Measurements from ENCODE around the gene PER3.
A peak's percentile ranks its signal among the peaks of the same experiment; 100 is the strongest.

PER3 gene

GRCh38 chr1:7783826-7784491 lies at the start of gene PER3:
TSS of gene PER3 (plus strand) at chr1:7784291. CDS start at chr1:7784878, 587 bp downstream.
- peak; percentile 87 for DNase-seq

- DNase-seq, result no peak
These were observed 46.0 kb upstream of the PER3 start for GRCh38 chr1:7738044-7738443.

- DNase-seq, result no peak
These were observed 40.7 kb upstream of the PER3 start for GRCh38 chr1:7743346-7743745.

DNA sequence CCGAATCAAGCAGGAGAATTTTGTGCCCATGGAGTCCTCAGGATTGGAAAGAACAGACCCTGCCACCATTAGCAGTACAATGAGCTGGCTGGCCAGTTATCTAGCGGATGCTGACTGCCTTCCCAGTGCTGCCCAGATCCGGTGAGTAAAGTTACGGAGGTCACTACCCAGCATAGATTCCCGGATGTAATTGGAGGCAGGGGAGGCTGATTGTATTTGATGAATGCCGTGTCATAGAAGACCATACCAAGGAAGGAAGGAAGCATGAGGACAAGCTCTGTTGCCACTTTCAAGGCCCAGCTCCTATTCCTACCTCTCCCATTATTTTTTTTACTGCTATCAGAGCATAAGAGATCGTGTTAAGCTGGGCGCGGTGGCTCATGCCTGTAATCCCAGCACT lies 39.2 kb upstream of the PER3 start:
- no peak for DNase-seq

DNA sequence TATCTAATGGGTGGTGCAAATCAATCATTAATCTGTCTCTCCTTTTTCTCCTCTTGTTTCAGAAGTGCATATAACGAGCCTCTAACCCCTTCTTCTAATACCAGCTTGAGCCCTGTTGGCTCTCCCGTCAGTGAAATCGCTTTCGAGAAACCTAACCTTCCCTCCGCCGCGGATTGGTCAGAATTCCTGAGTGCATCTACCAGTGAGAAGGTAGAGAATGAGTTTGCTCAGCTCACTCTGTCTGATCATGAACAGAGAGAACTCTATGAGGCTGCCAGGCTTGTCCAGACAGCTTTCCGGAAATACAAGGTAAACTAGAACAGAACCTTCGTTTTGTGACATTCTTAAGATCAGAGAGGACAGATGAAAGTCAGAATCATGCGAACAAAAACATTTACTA lies 38.3 kb upstream of the PER3 start:
- DNase-seq, result no peak

DNA sequence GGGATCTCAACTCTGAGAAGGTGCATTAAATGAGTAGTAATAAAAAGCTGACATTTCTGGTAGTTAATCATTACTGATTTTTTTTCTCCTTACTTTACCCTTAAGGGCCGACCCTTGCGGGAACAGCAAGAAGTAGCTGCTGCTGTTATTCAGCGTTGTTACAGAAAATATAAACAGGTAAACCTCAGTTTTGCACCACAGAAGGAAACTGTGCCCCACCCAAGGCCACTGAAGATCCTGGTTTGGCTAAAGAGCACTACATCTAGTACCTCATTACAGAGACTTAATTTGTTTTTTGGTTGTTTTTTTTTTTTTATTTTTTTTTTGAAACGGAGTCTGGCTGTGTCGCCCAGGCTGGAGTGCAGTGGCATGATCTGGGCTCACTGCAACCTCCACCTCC lies 36.5 kb upstream of the PER3 start:
- DNase-seq, result no peak

GRCh38 chr1:7749126-7749525 lies 35.0 kb upstream of the PER3 start:
- no peak for DNase-seq

DNA sequence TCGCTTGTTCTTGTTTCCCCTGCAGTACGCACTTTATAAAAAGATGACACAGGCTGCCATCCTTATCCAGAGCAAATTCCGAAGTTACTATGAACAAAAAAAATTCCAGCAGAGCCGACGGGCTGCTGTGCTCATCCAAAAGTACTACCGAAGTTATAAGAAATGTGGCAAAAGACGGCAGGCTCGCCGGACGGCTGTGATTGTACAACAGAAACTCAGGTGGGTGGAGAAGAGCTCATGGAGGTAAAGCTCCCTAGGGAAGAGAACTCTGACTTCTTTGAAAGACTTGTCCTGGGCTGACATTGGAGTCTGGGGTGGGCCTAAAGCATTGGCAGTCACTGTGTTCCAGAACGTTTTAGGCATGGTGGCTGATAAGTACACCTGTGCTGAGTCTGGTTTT lies 32.9 kb upstream of the PER3 start:
- no peak for DNase-seq

DNA sequence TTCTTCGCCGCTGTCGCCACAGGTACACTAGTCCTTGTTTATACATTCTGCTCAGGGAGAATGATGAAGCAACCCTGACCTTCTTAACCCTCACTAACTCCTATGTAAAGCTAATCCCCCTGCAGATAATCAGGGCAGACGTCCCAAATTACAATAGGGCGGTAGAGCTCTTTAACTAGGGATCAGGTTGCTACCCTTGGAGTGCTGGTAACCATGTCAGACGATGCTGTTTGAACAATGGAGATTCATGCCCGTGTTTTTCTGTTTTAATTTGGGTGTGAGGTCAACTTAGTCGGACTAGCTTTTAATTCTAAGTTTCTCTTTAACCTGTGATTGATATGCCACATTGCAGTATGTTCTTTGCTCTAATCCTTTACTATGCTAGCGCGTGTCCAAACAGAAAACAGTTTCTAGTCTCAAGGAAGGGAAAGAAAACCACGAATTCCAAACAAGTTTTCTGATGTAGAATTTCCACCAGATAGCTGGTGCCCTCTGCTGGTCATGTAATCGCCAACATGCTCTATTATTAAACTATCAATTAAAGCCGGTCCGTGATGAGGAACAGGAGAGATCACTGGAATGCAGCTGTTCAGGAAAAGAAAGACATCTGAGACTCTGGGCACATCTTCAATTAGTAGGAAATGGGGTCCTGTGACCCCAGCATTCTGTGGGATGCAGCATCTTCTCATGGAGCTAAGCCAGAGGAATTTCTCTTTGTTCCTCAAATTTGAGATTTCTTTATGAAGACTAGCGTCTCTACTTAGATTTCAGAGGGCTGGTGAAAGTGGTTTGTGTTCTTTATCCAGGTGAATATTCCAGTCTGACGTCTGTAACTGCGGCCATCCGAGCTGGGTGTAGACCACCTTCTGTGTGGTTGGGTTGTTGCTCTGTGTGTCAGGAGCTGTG lies 31.3 kb upstream of the PER3 start:
- peak; percentile 25 for DNase-seq

GRCh38 chr1:7753641-7754040 lies 30.4 kb upstream of the PER3 start:
- no peak for DNase-seq

DNA sequence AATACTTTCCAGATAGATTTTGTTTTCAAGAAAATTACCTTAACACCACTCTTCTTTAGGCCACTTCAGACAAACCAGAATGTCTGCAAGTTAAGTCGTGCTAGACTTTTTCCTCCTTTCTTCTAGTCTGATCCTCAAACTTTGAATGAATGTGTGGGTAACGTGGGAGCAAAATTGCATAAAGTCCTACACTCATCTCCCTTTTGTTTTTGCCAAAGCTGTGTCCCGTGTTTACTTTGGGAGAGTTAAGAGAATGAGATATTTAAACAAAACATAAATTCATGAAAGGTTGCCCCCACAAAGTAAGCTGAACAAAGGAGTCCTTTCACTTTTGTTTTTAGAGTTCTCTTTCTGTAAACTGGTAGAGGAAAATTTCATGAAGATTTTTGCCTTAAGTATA lies 29.9 kb upstream of the PER3 start:
- no peak for DNase-seq

DNA sequence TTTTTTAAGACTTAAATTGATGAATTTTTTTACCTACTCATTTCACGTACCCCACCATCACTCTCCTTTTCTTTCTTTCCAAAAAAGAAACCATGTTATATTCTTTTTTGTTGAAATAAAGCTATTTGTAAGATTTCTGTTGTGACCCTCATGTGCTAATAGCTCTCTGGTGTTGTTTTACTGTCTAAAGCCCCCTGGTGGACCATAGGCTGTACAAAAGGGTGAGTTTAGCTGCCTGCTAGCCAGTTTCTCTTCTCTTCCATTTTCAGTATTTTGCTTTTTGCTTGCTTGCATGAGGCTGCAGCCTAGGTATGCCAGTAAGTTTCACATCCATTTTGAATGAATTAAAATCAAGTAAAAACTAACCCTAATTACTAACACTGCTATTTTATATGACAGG lies 28.6 kb upstream of the PER3 start:
- no peak for DNase-seq

DNA sequence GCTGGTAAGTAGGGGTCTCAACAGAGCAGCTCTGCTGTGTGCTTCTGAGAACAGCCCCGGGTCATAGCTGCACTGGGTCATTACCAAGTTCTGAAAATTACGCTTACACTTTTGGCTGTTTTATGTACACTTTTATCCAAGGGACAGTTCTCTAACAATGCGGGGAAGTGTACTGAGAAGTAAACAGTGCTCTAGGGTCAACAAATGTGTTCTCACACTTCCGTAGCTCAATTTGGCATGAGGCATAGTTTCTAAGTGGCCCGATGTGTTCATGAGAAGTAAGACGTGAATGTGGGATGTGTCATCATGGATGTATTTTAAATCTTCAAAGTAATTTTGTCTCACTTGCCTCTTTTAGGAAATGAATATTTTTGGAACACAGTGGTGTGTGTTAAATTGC lies 23.8 kb upstream of the PER3 start:
- DNase-seq, result no peak

GRCh38 chr1:7761103-7761502 lies 23.0 kb upstream of the PER3 start:
- DNase-seq, result no peak

- DNase-seq, result no peak
These were observed 16.9 kb upstream of the PER3 start for GRCh38 chr1:7767176-7767575.

DNA sequence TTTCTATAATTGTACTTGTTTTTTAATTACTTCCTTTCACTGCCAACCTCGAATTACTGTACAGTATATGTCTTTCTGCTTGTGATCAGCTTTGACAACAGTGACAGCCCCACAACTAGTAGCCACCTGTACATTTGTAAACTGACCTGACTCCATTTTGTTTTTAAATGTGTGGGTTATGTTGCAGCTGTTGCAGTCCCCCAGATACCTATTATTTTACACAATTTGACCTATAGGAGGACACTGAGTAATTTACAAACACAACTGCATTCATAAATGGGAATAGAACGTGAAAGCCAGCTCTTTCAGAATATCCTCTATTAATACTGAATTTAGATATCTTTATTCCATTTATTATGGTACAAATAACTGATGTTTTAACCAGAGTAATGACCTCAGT lies 15.5 kb upstream of the PER3 start:
- no peak for DNase-seq

GRCh38 chr1:7769673-7770412 lies 14.2 kb upstream of the PER3 start:
- no peak for DNase-seq

GRCh38 chr1:7770669-7770996 lies 13.5 kb upstream of the PER3 start:
- no peak for DNase-seq

- peak; percentile 92 for DNase-seq
These were observed 12.9 kb upstream of the PER3 start, which contains the start of gene VAMP3 for GRCh38 chr1:7770997-7771822. TSS of gene VAMP3 (plus strand) at chr1:7771296. CDS start at chr1:7771384, 88 bp downstream.

GRCh38 chr1:7771823-7772299 lies 12.2 kb upstream of the PER3 start:
- DNase-seq, result no peak

GRCh38 chr1:7777591-7777990 lies 6.5 kb upstream of the PER3 start:
- no peak for DNase-seq

DNA sequence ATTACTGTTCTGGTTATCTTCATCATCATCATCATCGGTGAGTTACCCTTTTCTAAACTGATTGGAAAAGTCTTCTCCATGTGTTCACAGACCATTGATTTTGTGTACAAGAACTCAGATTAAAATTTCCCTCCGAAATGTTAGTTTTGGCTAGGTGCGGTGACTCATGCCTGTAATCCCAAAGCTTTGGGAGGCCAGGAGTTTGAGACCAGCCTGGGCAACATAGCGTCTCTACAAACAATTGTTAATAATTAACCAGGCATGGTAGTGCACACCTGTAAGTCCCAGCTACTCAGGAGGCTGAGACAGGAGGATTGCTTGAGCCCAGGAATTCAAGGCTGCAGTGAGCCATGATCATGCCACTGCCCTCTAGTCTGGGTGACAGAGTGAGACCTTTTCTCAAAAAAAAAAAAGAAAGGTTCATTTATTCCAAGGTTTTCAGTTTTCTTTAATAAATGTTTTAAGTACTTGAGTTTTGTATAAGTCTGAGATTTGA lies 5.9 kb upstream of the PER3 start:
- no peak for DNase-seq
